PC-9 (cell line): Measurements from ENCODE around the gene TSGA10. TPM values are rescaled to one million over a fixed set of nuclear protein-coding genes. Genes with fewer than 3 reads are reported as not detected.

Experiments
- BruUV-seq: library from RNA; stranded (reverse); fragments of 400-500 nt; replicated peaks from 2 replicates; lab custom pipeline; 2021; lab: Mats Ljungman, UMichigan
- CTCF ChIA-PET: fragments of 300-600 bp; sonication (Branson Sonifier 250); formaldehyde crosslinking; loops from one replicate; lab custom pipeline; 2022; ENCODE audit warnings: antibody characterized with exemption; lab: Charles Lee
- POLR2A ChIA-PET: fragments of 300-600 bp; sonication (Branson Sonifier 250); formaldehyde crosslinking; loops from one replicate; lab custom pipeline; 2022; ENCODE audit warnings: antibody characterized with exemption; ENCODE audit not compliant: unreplicated experiment; lab: Charles Lee
- DNase-seq, 2 experiments: peaks; one replicate each; pipeline versions ENCODE4 v3.0.0 to v3.0.0-alpha.2; 2015 to 2022; ENCODE audit warnings: mixed read lengths in 1 of 2
- H2AFZ ChIP-seq: fragments of 200-600 bp; sonication (generic); 2 replicates; pipeline ENCODE4 v1.8.1; 2017; ENCODE audit warnings: antibody characterized with exemption
- H3F3A ChIP-seq: fragments of 200-600 bp; sonication (generic); 2 replicates; pipeline ENCODE4 v1.8.1; 2017; ENCODE audit warnings: antibody characterized with exemption, mild to moderate bottlenecking, low read depth; ENCODE audit not compliant: insufficient read depth
- H3K27ac ChIP-seq: fragments of 200-600 bp; sonication (generic); 2 replicates; pipeline ENCODE4 v1.6.1; 2016; ENCODE audit warnings: mixed run types
- H3K27me3 ChIP-seq: fragments of 200-600 bp; sonication (generic); 2 replicates; pipeline ENCODE4 v1.6.1; 2016; ENCODE audit warnings: low read depth, mixed run types; ENCODE audit not compliant: insufficient read depth
- H3K36me3 ChIP-seq: fragments of 200-600 bp; sonication (generic); 2 replicates; pipeline ENCODE4 v1.6.1; 2016; ENCODE audit warnings: low read depth, mixed run types
- H3K4me1 ChIP-seq: fragments of 200-600 bp; sonication (generic); replicated peaks from 2 replicates; pipeline ENCODE4 v1.6.1; 2016; ENCODE audit warnings: mixed run types; ENCODE audit not compliant: insufficient read depth
- H3K4me2 ChIP-seq: fragments of 200-600 bp; sonication (generic); 2 replicates; pipeline ENCODE4 v1.6.1; 2017; ENCODE audit warnings: mixed run types
- H3K4me3 ChIP-seq: fragments of 200-600 bp; sonication (generic); 2 replicates; pipeline ENCODE4 v1.6.1; 2016; ENCODE audit warnings: mixed run types
- H3K79me2 ChIP-seq: fragments of 200-600 bp; sonication (generic); 2 replicates; pipeline ENCODE4 v1.6.1; 2017; ENCODE audit warnings: low read depth, mixed run types
- H3K9me2 ChIP-seq: fragments of 200-600 bp; sonication (generic); 2 replicates; pipeline ENCODE4 v1.8.1; 2017; ENCODE audit warnings: mild to moderate bottlenecking; ENCODE audit not compliant: insufficient read depth
- H3K9me3 ChIP-seq: fragments of 200-600 bp; sonication (generic); 2 replicates; pipeline ENCODE4 v1.8.1; 2016; ENCODE audit warnings: low read depth; ENCODE audit not compliant: insufficient read depth
- H4K20me1 ChIP-seq: fragments of 200-600 bp; sonication (generic); 2 replicates; pipeline ENCODE4 v1.8.1; 2017; ENCODE audit not compliant: insufficient read depth
- EZH2 ChIP-seq: fragments of 200-600 bp; sonication (generic); IDR thresholded peaks from 2 replicates; pipeline ENCODE4 v1.8.0; 2017; ENCODE audit warnings: antibody characterized with exemption, low read depth
- intact Hi-C: fragments of 100-400 bp; cut with micrococcal nuclease; formaldehyde crosslinking; loops from one replicate; pipeline ENCODE4 v1.10.0; 2022; ENCODE audit not compliant: unreplicated experiment
- total RNA-seq: library from RNA; stranded (reverse); gene quantifications from 2 replicates; pipeline ENCODE4 v1.2.3, GENCODE V29; 2021
- TF ChIP-seq, protein P1 (sequence below): fragments of 200-600 bp; sonication (generic); conservative IDR thresholded peaks from 2 replicates; pipeline ENCODE4 v1.6.1; 2017; ENCODE audit warnings: mixed run types, antibody characterized with exemption, mild to moderate bottlenecking, moderate library complexity

The TSGA10 gene
- total RNA-seq, 1 experiment from 2014 or later, result 14.9 TPM

DNA sequence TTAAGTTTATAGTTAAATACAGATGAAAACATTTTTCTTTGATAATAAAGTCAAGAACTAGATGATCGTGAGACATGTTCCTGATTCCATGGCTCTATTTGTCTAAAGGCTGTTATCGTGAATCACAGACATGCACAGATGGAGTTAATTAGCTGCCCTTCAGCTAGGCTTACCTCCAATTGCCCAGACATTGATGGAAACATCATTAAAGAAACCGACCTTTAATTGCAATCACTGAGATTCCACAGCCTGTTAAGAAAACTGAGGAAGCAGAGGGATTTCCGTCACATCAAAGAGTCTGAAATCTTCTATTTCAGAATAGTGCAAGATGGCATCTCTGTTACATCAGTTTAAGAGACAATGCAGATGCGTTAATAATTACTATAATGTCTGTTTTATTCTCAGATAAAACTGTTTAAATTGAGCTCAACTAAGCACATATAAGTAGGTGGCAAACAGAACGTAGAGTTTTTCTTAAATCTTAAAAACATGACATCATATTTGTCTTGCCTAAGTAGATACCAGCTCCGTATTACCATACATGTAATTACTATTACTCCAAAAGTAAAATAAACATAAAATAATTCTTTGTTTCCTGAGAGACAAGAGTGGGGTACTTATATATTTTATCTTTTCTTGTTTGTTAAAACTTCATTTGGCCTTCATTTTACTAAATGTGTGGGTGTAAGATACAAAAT lies 194.8 kb downstream of the TSGA10 start:
- Histone ChIP-seq H3K9me2 (no peaks in the 10 kb centered on the region), H3K4me3 (no peak overlapping the region), H2AFZ (no peak overlapping the region), H3F3A (no peaks in the 10 kb centered on the region), H3K79me2 (no peaks in the 10 kb centered on the region), H3K27me3 (no peaks in the 10 kb centered on the region), H3K27ac (no peak overlapping the region), H3K9me3 (no peaks in the 10 kb centered on the region), H4K20me1 (no peaks in the 10 kb centered on the region), H3K4me2 (no peak overlapping the region), H3K36me3 (no peaks in the 10 kb centered on the region), H3K4me1 (no peaks in the 10 kb centered on the region)
- no peak for TF ChIP-seq EZH2
- TF ChIP-seq, protein P1, sequence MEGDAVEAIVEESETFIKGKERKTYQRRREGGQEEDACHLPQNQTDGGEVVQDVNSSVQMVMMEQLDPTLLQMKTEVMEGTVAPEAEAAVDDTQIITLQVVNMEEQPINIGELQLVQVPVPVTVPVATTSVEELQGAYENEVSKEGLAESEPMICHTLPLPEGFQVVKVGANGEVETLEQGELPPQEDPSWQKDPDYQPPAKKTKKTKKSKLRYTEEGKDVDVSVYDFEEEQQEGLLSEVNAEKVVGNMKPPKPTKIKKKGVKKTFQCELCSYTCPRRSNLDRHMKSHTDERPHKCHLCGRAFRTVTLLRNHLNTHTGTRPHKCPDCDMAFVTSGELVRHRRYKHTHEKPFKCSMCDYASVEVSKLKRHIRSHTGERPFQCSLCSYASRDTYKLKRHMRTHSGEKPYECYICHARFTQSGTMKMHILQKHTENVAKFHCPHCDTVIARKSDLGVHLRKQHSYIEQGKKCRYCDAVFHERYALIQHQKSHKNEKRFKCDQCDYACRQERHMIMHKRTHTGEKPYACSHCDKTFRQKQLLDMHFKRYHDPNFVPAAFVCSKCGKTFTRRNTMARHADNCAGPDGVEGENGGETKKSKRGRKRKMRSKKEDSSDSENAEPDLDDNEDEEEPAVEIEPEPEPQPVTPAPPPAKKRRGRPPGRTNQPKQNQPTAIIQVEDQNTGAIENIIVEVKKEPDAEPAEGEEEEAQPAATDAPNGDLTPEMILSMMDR, result no peak
- CTCF ChIA-PET, result no interaction called here
- intact Hi-C loops, result no loop called here
- BruUV-seq, result no TSS peak
- no peak for DNase-seq
- POLR2A ChIA-PET, result no interaction called here

DNA sequence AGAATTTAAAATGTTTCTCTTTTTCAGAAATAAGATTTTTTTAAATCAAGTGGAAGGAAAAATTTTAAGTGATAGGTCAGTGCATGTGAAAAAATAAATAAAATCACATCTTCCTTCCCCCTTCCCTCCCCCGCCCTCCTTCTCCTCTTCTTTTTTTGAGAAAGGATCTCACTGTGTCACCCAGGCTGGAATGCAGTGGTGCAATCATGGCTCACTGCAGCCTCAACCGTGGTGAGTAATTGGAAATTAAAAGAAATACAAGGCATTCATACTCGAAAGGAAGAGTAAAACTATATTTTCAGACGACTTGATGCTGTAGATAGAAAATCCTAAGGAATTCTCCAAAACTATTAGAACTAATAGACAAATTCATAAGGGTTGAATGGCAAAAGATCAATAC lies 201.8 kb downstream of the TSGA10 start:
- intact Hi-C loops, result no loop called here
- Histone ChIP-seq H3F3A (no peaks in the 10 kb centered on the region), H3K4me1 (no peaks in the 10 kb centered on the region), H2AFZ (no peak overlapping the region), H3K36me3 (no peaks in the 10 kb centered on the region), H3K4me3 (no peak overlapping the region), H3K4me2 (no peak overlapping the region), H3K9me3 (no peaks in the 10 kb centered on the region), H3K9me2 (no peaks in the 10 kb centered on the region), H3K79me2 (no peaks in the 10 kb centered on the region), H3K27me3 (0 out of 2 replicates have a peak, but pooled peaks cover 2% of the 10 kb centered on the region), H3K27ac (no peak overlapping the region), H4K20me1 (no peaks in the 10 kb centered on the region)
- no TSS peak for BruUV-seq
- DNase-seq, result peak in 1 of 2 experiments; percentile 52
- CTCF ChIA-PET, result no interaction called here
- POLR2A ChIA-PET, result no interaction called here
- TF ChIP-seq, protein P1, result no peak
- TF ChIP-seq EZH2, result no peak

DNA sequence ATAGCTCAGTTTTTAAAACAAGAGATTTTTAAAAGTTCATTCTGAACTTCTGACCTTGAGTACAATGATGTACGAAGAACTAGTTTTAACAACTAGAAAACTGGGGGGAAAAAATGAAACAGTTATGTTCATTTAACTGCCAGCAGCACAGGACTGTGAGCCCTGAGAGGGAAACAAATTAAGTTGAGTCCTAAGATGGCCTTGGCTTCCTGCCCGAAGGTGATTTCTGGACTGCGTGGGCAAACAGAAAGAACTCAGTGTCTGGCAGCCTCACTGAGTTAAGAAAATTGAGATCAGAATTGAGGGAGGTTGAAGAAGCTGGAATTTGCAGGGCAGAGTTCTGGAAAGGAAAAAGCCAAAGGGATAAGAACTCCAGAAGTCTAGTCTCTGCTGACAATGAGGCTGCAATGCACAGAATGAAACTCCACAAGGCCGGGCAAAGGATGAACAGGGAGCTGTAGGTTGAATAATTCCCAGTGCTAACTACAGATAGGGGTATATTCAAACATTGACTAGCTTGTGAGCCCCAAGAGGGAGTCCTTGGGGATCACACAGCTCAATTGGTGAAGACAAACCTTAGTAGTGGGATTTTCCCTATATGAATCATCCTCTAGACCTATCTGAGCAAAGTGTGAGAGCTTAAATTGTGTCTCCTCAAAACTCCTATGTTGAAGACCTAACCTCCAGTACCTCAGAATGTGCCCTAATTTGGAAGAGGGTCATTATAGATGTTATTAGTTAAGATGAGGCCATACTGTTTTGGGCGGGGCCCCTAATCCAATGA lies 205.6 kb downstream of the TSGA10 start:
- Histone ChIP-seq H3K36me3 (no peaks in the 10 kb centered on the region), H3F3A (no peaks in the 10 kb centered on the region; the same call in 1 of the 2 replicates), H2AFZ (no peak overlapping the region), H3K4me3 (no peak overlapping the region), H3K9me3 (no peaks in the 10 kb centered on the region), H3K4me1 (no peaks in the 10 kb centered on the region), H3K79me2 (no peaks in the 10 kb centered on the region), H4K20me1 (0 out of 2 replicates have a peak, but pooled peaks cover 3% of the 10 kb centered on the region), H3K4me2 (no peak overlapping the region), H3K27me3 (0 out of 2 replicates have a peak, but pooled peaks cover 2% of the 10 kb centered on the region), H3K27ac (no peak overlapping the region), H3K9me2 (no peaks in the 10 kb centered on the region)
- intact Hi-C loops, result no loop called here
- ChIA-PET CTCF (no interaction called here), POLR2A (interaction anchor here (0.6 to 0.7 kb wide), 2 partner anchors 999 to 1908 kb away, joined by 3 read pairs; no protein-coding TSS in a partner anchor)
- DNase-seq, result no peak
- no TSS peak for BruUV-seq
- TF ChIP-seq, protein P1, result no peak
- no peak for TF ChIP-seq EZH2
